Glutamatergic neuron (in vitro differentiated cells): ENCODE results near the gene STXBP1. TPM values are rescaled to one million over a fixed set of nuclear protein-coding genes. Genes with fewer than 3 reads are reported as not detected.

Source experiments
- DNase-seq: peaks from one replicate; pipeline ENCODE4 v3.0.0; 2022
- H3K27ac Mint-ChIP-seq: one replicate; pipeline ENCODE4 v1.8.0; 2020; ENCODE audit warnings: mild to moderate bottlenecking, mixed read lengths, inconsistent platforms; ENCODE audit not compliant: unreplicated experiment
- H3K27me3 Mint-ChIP-seq: one replicate; pipeline ENCODE4 v1.8.0; 2020; ENCODE audit warnings: mild to moderate bottlenecking, moderate library complexity, mixed read lengths, inconsistent platforms; ENCODE audit not compliant: unreplicated experiment
- H3K36me3 Mint-ChIP-seq: one replicate; pipeline ENCODE4 v1.8.0; 2020; ENCODE audit warnings: mild to moderate bottlenecking, mixed read lengths, inconsistent platforms; ENCODE audit not compliant: unreplicated experiment
- H3K4me1 Mint-ChIP-seq: one replicate; pipeline ENCODE4 v1.8.0; 2020; ENCODE audit warnings: mild to moderate bottlenecking, low read depth, mixed read lengths, inconsistent platforms; ENCODE audit not compliant: unreplicated experiment
- H3K4me3 Mint-ChIP-seq: one replicate; pipeline ENCODE4 v1.8.0; 2020; ENCODE audit warnings: mild to moderate bottlenecking, mixed read lengths, inconsistent platforms; ENCODE audit not compliant: unreplicated experiment
- H3K9me3 Mint-ChIP-seq: one replicate; pipeline ENCODE4 v1.8.0; 2020; ENCODE audit warnings: mild to moderate bottlenecking, moderate library complexity, mixed read lengths, inconsistent platforms; ENCODE audit not compliant: unreplicated experiment
- CTCF ChIP-seq: fragments of 200-600 bp; sonication (generic); IDR thresholded peaks from one replicate; pipeline ENCODE4 v1.5.0; 2021; ENCODE audit not compliant: partially characterized antibody, unreplicated experiment
- total RNA-seq: library from RNA; stranded (reverse); fragmentation: NEBNext Ultra II Directional; extraction: Animal tissue kit (Norgen Biotek cat#: 25700); gene quantifications from one replicate; pipeline ENCODE4 v1.2.1, GENCODE V29; 2021; ENCODE audit not compliant: unreplicated experiment

STXBP1 gene
- total RNA-seq, 1 donor from 2014 or later: 402 TPM

DNA sequence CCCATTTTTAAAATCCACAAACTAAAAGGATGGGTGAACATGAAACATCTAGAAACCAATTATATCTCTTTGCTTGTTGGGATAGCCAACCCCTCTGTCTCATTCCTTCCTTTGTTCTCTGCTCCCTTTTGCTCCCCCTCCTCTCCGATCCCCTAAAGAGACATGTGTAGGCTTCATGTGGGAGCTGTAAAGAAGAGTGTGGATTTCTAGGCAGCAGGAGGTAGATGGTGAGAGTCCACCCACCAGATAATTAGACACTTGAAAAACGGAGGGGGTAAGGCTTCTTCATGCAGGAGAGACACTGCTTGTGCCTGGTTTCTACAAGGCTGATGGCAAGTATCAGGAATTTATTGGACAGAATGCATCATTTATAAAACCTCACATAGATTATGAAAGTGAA is 67.4 kb downstream of the STXBP1 start:
- no peak for TF ChIP-seq CTCF

DNA sequence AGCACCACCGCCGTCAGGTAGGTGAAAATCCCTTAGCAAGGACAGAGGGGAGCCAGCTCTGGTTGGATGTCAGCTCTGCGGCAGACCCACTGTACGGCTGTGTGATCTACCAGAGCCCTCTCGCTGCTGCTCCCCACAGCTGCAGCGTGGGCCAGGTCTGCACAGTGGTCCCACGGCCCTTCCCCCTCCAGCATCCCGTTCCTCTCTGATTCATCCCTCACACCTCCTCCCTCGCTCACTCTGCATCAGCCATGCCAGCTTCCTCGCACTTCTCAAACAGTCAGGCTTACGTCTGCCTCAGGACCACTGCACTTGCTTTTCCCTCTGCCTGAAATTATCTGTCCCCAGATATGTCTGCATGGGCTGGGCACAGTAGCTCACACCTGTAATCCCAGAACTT is 68.1 kb downstream of the STXBP1 start:
- H3K4me3 Mint-ChIP-seq: no peak overlapping the region
- DNase-seq: no peak
- H3K36me3 Mint-ChIP-seq: no peaks in the 10 kb centered on the region
- H3K4me1 Mint-ChIP-seq: peaks cover 2% of the 10 kb centered on the region
- TF ChIP-seq CTCF: no peak
- peaks cover 4% of the 10 kb centered on the region for H3K27me3 Mint-ChIP-seq
- peaks cover 6% of the 10 kb centered on the region for H3K9me3 Mint-ChIP-seq
- H3K27ac Mint-ChIP-seq: peak overlapping the region; percentile 62

More for the DNA sequence above, 67.4 kb downstream of the STXBP1 start:
- H3K27ac Mint-ChIP-seq: no peak overlapping the region
- H3K9me3 Mint-ChIP-seq: peaks cover 6% of the 10 kb centered on the region
- no peak for DNase-seq
- H3K27me3 Mint-ChIP-seq: peaks cover 4% of the 10 kb centered on the region
- no peak overlapping the region for H3K4me3 Mint-ChIP-seq
- H3K4me1 Mint-ChIP-seq: peaks cover 2% of the 10 kb centered on the region
- H3K36me3 Mint-ChIP-seq: no peaks in the 10 kb centered on the region

GRCh38 chr9:127680846-127681245 is 68.8 kb downstream of the STXBP1 start:
- Mint-ChIP-seq H3K27ac (no peak overlapping the region), H3K27me3 (peaks cover 5% of the 10 kb centered on the region), H3K4me3 (no peak overlapping the region), H3K36me3 (no peaks in the 10 kb centered on the region), H3K4me1 (peaks cover 2% of the 10 kb centered on the region), H3K9me3 (peaks cover 6% of the 10 kb centered on the region)
- TF ChIP-seq CTCF: no peak
- no peak for DNase-seq

- peaks cover 6% of the 10 kb centered on the region for H3K9me3 Mint-ChIP-seq
- peaks cover 2% of the 10 kb centered on the region for H3K27me3 Mint-ChIP-seq
- TF ChIP-seq CTCF: no peak
- peaks cover 2% of the 10 kb centered on the region for H3K4me1 Mint-ChIP-seq
- DNase-seq: no peak
- H3K27ac Mint-ChIP-seq: no peak overlapping the region
- peaks cover 2% of the 10 kb centered on the region for H3K36me3 Mint-ChIP-seq
- H3K4me3 Mint-ChIP-seq: no peak overlapping the region
Measured at GRCh38 chr9:127682351-127683136, 70.5 kb downstream of the STXBP1 start.

DNA sequence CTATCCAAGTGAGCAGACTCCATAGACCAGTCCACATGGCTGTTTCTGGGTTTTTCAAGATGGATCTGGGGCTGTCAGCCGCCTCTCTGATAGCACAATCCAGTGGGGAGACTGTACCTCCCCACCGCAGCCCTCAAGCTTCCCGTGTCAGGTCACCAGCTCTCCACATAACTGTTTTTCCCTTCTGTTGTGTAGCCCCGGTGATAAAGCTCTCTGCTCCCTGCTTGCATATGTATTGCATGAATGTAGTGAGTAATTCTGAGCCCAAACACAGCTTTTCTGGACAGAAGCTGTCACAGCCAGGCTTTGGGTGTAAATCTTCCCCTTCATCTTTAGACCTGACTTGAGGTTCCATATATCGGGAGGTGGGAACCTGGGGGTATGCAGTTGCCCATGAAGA is 71.6 kb downstream of the STXBP1 start:
- H3K4me1 Mint-ChIP-seq: peaks cover under 1% of the 10 kb centered on the region
- H3K36me3 Mint-ChIP-seq: peaks cover 5% of the 10 kb centered on the region
- no peak overlapping the region for H3K4me3 Mint-ChIP-seq
- H3K9me3 Mint-ChIP-seq: peaks cover 9% of the 10 kb centered on the region
- H3K27me3 Mint-ChIP-seq: peaks cover 4% of the 10 kb centered on the region
- DNase-seq: no peak
- TF ChIP-seq CTCF: no peak
- no peak overlapping the region for H3K27ac Mint-ChIP-seq
